ENCODE results near the gene FAM181A. TPM values are rescaled to one million over a fixed set of nuclear protein-coding genes. Genes with fewer than 3 reads are reported as not detected.
A peak's percentile ranks its signal among the peaks of the same experiment; 100 is the strongest.

Gene FAM181A
- total and polyA plus RNA-seq, 10 donors = not detected

GRCh38 chr14:93959239-93960107, 32.3 kb downstream of the FAM181A start:
- intact Hi-C loops (cut with DNase I; ENCODE audit: low total_unique reads) = no loop called here
- 39 to 47% (median 41%) methylated on average over 20 to 23 of the region's 23 CpGs for WGBS, 5 donors
- peak overlapping the region in 1 of 8 donors; percentile 21 for H3K4me3 ChIP-seq
- H3K4me1 ChIP-seq = peaks cover 71 to 100% (median 99%) of the 10 kb centered on the region in 6 donors
- H3K27me3 ChIP-seq (replicated peaks in 1 of 7) = no peaks in the 10 kb centered on the region
- no peaks in the 10 kb centered on the region for H3K36me3 ChIP-seq
- H3K27ac ChIP-seq = peak overlapping the region; percentile 48 to 92 (median 72)
- H3K9me3 ChIP-seq = no peaks in the 10 kb centered on the region
- peak; percentile 94 for DNase-seq
- no peak for TF ChIP-seq CTCF (IDR thresholded peaks at IDR 0.05 in 8 of 11, conservative IDR thresholded peaks at IDR 0.05 in 3 of 11)
- no peak for TF ChIP-seq POLR2A (IDR thresholded peaks at IDR 0.05)
- TF ChIP-seq POLR2AphosphoS5 (IDR thresholded peaks at IDR 0.05) = peak; percentile 80 to 82 (median 80)

- H3K27me3 ChIP-seq (replicated peaks in 1 of 7) = no peaks in the 10 kb centered on the region
- H3K9me3 ChIP-seq = no peaks in the 10 kb centered on the region
- H3K27ac ChIP-seq = peak overlapping the region in 6 of 8 donors; percentile 55 to 92 (median 86)
- DNase-seq = no peak
- TF ChIP-seq POLR2AphosphoS5 (IDR thresholded peaks at IDR 0.05) (no peak), POLR2A (IDR thresholded peaks at IDR 0.05) (no peak), CTCF (IDR thresholded peaks at IDR 0.05 in 8 of 11, conservative IDR thresholded peaks at IDR 0.05 in 3 of 11) (no peak)
- intact Hi-C loops (cut with DNase I; ENCODE audit: low total_unique reads) = no loop called here
- H3K36me3 ChIP-seq = no peaks in the 10 kb centered on the region
- peaks cover 71 to 100% (median 94%) of the 10 kb centered on the region in 6 donors for H3K4me1 ChIP-seq
- no peak overlapping the region for H3K4me3 ChIP-seq
Observed at GRCh38 chr14:93960108-93960475, 32.9 kb downstream of the FAM181A start.

GRCh38 chr14:93960774-93961438, 33.8 kb downstream of the FAM181A start:
- TF ChIP-seq POLR2A (IDR thresholded peaks at IDR 0.05) (no peak), POLR2AphosphoS5 (IDR thresholded peaks at IDR 0.05) (no peak), CTCF (IDR thresholded peaks at IDR 0.05 in 8 of 11, conservative IDR thresholded peaks at IDR 0.05 in 3 of 11) (no peak)
- Histone ChIP-seq H3K27me3 (replicated peaks in 1 of 7) (no peaks in the 10 kb centered on the region), H3K4me3 (no peak overlapping the region), H3K27ac (peak overlapping the region in 7 of 8 donors; percentile 22 to 92 (median 84)), H3K4me1 (peaks cover 63 to 97% (median 88%) of the 10 kb centered on the region in 6 donors), H3K9me3 (no peaks in the 10 kb centered on the region), H3K36me3 (no peaks in the 10 kb centered on the region)
- DNase-seq = no peak
- intact Hi-C loops (cut with DNase I; ENCODE audit: low total_unique reads) = no loop called here
- 82 to 91% (median 89%) methylated on average over 3 of the region's 3 CpGs for WGBS, 5 donors

- WGBS, 5 donors = 78 to 84% (median 79%) methylated on average over 8 of the region's 8 CpGs
- no peak overlapping the region for H3K4me3 ChIP-seq
- peaks cover 58 to 97% (median 85%) of the 10 kb centered on the region in 6 donors for H3K4me1 ChIP-seq
- no peaks in the 10 kb centered on the region for H3K9me3 ChIP-seq
- intact Hi-C loops (cut with DNase I; ENCODE audit: low total_unique reads) = no loop called here
- no peaks in the 10 kb centered on the region for H3K36me3 ChIP-seq
- TF ChIP-seq POLR2A (IDR thresholded peaks at IDR 0.05) (no peak), CTCF (IDR thresholded peaks at IDR 0.05 in 8 of 11, conservative IDR thresholded peaks at IDR 0.05 in 3 of 11) (no peak), POLR2AphosphoS5 (IDR thresholded peaks at IDR 0.05) (peak in 1 of 3 donors; percentile 15)
- DNase-seq = no peak
- peak overlapping the region in 7 of 8 donors; percentile 22 to 92 (median 84) for H3K27ac ChIP-seq
- H3K27me3 ChIP-seq (replicated peaks in 1 of 7) = no peaks in the 10 kb centered on the region
Observed at GRCh38 chr14:93961620-93962019, 34.5 kb downstream of the FAM181A start.

Data from spleen (tissue), 11 donors.